ENCODE data around the gene USP46.

USP46 gene

DNA sequence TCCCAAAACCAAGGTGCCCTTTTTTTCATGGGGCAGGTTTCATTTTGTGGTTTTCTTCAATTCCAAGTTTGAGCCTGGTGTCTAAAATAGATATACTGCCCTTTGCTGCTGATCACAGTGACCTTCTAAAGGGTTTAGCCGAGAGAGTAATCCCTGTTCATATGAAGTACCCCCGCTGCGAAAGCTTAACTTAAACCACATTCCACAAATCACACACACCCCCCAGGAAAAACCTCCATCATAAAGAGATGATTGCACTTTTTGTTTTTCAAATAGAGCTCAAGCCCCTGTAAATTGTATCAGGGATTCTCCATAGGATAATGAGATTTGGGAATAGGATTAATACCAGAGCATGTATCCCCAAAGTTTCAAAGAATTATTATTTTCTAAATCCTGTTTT is 90.8 kb downstream of the USP46 start:
- DNase-seq: no peak

DNA sequence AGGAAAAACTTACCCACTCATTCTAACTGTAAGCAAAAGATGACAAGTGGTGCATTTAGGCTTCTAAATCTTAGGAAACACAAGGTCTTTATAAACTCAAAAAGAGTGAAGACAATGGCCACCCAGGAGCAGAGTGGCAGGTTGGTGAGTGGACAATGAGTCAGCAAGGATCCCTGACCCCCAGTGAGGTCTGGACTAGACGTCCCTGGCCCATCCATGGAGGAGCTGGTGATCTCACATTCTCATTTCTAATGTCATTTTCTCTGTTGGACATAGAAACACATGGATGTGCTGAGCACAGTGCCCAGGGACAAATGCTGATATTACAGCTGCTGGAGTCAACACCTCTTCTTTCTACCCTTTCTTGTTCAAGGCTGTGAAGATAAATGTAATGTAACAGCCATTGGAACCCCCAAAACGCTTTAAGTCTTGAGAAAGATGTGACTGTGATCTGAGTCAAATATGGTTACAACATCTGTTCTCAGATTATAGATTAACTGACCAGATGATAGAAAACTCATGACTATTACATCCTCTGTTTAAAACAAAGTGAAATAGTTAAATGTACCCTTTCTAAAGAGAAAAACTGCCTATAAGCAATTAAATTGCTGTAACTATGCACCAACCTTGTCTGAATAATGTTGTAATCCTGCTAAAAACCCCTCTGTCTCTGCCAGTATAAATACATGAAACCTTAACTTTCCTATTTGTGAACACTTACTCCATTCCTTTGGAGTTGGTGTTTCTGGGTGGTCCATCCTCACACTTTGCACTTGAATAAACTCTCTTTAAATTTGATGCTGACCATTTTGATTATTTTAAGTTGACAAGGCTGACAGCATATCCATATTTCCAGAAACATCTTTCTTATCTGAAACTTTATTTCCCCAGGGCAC is 92.7 kb downstream of the USP46 start:
- no peak for DNase-seq

DNA sequence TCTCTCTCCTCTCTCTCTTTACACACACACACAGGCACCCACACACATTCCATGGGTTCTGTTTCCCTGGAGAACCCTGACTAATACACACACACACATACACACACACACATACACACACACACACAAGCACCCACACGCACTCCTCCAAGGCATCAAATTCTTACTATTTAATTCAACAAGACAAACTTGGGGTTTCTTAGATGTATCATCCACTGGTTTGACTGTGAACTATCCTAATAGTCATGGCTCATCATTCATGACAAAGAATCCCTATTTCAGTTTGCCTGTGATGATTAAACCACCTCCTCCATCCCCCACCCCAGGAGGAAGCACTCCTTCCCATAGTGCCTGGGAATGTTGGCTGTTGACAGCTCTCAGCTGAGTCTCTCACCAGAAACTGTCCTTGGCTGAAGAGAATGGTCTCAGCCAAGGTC is 98.2 kb downstream of the USP46 start:
- no peak for DNase-seq

DNA sequence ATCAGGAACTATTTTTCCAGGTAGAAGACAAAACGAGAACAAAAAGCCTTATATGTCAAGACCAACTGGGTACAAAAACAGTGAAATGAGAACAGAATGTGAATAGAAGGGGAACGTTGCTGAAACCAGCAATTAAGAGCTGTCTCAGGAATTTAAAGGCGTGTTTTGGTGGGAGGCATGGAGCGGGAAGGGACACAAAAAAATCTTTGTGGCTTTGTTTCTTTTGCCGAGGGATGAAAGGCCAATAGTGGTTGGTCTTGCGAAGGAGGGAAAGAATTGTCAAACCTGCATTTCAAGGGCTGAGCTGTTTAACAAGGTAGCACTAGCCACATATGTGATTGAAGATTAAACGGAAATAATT is 103.8 kb downstream of the USP46 start:
- DNase-seq: no peak

DNA sequence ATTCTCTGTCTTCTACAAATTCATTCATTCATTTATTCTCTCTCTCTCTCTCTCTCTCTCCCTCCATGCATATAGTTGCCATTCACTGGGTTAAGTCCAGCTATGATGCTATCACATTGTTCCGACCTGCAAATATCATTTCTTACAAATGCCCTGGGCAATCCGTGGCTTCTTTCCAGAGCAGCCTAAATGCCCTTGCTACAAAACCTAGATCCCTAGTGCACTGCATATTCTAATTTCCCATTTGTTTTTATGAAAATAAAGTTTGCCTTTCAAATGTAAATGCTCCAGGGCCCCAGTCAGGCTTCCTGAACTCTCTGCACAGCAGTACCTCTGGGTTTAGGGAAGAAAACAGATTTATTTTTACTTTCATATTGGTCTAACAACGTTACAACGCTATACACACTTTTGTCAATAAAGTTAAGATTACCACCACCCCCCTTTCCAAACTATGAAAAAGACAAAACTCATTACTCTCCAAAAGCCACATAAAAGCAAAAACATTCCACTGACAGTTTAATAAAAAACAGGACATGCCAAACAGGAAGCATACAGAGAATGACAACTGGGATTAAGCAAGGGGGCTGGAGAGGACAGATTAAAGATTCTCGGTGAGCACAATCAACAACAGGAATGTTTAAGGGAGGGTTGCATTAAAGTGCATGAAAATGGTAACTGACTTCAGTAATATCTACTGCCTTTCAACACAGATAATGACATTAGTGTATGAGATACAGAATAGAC is 104.3 kb downstream of the USP46 start:
- no peak for DNase-seq

DNA sequence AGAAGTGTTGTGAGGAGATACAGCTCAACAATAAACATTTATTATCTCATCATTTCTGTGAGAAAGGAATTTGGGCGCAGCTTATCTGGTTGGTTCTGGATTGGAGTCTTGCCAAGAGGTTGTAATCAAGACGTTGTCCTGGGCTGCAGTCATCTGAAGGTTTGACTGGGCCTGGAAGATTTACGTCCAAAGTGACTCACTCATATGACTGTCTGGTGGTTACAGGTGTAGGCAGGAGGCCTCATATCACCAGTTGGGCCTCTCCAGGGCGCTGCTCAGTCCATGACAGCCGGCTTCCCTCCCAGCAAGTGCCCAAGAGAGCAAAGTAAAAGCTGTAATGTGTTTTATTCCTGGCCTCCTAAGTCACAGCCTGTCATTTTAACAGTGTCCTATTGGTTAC is 106.3 kb downstream of the USP46 start:
- DNase-seq: no peak

DNA sequence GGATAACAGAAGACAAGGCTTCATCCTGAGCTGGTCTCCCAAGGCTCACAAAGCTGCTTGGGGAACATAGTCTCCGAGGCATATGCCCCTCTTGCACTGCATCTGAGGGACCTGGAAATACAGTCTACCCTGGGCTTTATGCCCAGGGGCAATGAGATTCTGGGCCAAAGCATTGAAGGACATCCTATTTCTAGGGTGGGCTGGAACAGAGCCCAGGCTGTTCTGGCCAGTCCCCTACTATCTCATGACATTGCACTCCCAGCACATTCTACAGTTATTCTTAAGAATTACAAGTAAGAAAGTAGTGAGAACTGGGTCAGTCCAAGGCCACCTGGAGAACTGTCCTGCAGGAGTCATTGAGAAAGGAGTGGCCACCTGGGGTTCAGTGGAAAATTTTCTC is 107.6 kb downstream of the USP46 start:
- no peak for DNase-seq

DNA sequence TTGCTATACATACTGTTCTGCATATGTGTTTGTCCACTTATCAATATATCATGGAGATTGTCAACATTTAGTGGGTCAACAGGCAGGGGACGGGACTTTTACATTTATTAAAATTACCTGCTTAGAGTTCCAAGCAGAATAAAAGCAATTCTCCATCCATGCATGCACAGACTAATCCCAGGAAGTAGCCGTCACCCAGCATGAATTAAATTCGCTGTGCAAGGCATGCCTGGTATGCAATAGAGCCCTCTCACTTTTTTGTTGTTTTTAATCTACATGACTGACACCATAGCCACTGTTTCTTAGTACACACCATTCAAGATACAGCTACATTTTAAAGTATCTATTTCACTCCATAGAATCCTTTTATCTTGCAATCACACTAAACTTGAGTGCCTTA is 108.9 kb downstream of the USP46 start:
- DNase-seq: no peak

DNA sequence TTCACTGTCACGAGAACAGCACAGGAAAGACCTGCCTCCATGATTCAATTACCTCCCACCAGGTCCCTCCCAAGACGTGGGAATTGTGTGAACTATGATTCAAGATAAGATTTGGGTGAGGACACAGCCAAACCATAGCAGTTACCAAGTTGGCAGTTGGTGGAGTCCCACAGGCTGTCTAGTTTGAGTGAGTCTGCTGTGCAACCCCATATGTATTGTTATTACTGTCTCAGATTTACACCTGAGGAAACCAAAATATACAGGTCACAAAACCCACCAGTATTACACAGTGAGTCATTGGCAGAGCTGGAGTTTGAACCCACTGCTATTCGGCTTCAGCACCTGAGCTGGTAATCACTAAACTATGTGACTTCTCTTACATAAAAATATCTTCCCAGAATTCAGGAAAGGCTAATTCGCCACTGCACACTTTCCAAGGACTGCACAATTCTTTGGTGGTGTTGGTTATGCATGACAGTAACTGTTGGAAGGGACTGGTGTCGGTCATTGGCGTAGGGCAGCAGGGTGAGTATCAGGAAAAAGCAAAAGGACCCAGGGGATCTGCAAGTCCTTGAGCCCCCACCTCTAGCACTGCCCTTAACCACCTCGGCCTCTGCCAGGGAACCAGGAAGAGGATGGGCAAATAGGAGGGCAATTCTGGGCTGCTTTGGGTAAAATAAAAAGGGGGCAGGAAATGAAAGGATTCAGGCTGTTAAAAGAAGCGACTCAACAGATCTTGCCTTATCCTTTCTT is 110.1 kb downstream of the USP46 start:
- DNase-seq: no peak

DNA sequence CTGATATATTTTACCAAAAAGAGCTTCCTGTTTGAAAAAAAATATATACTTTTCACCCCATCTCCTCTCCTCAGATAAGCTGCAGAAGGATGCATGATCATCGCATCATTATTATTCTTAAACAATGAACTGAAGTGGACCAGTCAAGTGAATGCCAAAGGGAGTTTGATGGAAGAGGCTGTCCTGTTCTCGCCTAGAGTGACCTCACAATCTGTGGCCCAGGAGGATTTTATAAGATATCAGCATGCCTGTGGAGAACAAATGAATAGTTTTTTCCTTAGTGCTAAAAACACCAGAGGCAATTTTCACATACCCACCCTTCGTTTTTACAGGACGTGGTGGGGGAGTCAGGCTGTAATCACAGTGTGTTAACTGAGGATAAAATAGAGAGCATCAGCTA is 112.7 kb downstream of the USP46 start:
- DNase-seq: no peak

DNA sequence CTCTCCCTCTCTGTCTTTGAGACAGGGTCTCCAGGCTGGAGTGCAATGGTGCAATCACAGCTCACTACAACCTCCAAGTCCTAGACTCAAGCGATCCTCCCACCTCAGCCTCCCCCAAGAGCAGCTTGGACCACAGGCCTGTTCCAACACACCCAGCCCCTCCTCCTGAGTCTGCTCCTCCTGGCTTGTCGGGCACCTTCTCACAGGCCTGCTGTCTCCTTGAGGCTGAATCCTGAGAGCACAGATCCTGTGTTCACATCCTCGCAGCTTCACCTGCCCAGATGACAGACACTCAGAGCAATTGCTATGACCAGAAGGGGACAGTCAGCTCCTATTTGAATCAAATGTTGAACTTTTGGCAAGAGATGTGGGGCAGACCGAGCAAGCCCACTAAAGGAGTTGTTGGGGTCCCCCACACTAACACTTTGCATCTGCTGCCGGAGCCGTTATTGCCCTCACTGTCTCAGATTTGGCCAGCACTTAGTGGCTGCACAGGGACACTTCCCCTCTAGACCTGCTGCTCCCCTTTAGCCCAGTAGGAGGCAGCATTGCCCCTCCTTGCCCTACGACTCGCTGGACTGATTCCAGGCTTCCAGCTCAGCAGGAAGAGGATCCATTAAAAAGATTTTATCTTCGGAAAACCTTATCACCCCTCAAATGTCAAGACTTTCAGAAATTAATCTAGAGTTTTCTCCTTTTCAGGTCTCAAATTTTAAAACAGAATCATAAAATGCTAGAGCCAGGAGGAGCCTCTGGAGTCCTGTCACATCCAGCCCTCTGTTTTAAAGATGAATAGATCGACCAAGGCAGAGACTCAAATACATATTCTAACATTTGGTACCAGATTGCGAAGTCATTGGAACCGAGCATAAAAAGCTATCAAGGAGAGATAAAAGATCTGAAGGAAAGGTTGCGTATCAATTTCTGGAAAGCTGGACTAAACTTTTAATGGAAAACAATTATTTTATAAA is 113.7 kb downstream of the USP46 start:
- DNase-seq: peak; percentile 42 to 53
